Colonic mucosa (tissue), 4 donors: ENCODE measurements around the gene GSK3B. TPM values are rescaled to one million over a fixed set of nuclear protein-coding genes. Genes with fewer than 3 reads are reported as not detected.

Experiments used
- DNase-seq: peaks from one replicate; pipeline ENCODE4 v3.0.0-alpha.2; 2020
- H3K27ac ChIP-seq: fragments of 200-600 bp; one replicate; pipeline ENCODE4 v1.8.0; 2021
- H3K27me3 ChIP-seq: fragments of 200-600 bp; one replicate; pipeline ENCODE4 v1.8.0; 2021
- H3K36me3 ChIP-seq: fragments of 200-600 bp; one replicate; pipeline ENCODE4 v1.8.0; 2021
- H3K4me1 ChIP-seq: fragments of 200-600 bp; one replicate; pipeline ENCODE4 v1.8.0; 2021; ENCODE audit warnings: mild to moderate bottlenecking
- H3K4me3 ChIP-seq: fragments of 200-600 bp; one replicate; pipeline ENCODE4 v1.8.0; 2021
- H3K9ac ChIP-seq, 2 donors: one replicate each; pipeline ENCODE4 v1.7.0; 2013; ENCODE audit warnings: control low read depth in 2 of 2, low read depth in 2 of 2, low read length in 2 of 2
- H3K9me3 ChIP-seq: fragments of 200-600 bp; one replicate; pipeline ENCODE4 v1.8.0; 2021
- CTCF ChIP-seq: fragments of 200-600 bp; IDR thresholded peaks from one replicate; pipeline ENCODE4 v1.8.0; 2022; ENCODE audit warnings: antibody characterized with exemption, mild to moderate bottlenecking
- intact Hi-C: fragments of 100-400 bp; cut with DNase I; formaldehyde crosslinking; loops from one replicate; pipeline ENCODE4 v1.14.1; 2022
- total RNA-seq, 2 donors: library from RNA; stranded (reverse); fragmentation: NEBNext Ultra II Directional in 1 of 2; extraction: Animal tissue kit (Norgen Biotek cat#: 25700) in 1 of 2; gene quantifications; one replicate each; pipeline ENCODE4 v1.2.1, GENCODE V29; 2021
- donor health status: healthy.
- donor health status: DM: no; HTN: no; CAD: no.
- donor health status: DM: no; HTN: no; CAD: no.

Gene GSK3B
- total RNA-seq, 2 donors from 2014 or later: 34.4 to 43.6 TPM

GRCh38 chr3:119974656-119975055 is 119.6 kb downstream of the GSK3B start:
- Histone ChIP-seq H3K36me3 (no peaks in the 10 kb centered on the region), H3K27ac (no peak overlapping the region), H3K27me3 (no peaks in the 10 kb centered on the region), H3K4me3 (no peak overlapping the region), H3K9me3 (no peaks in the 10 kb centered on the region), H3K4me1 (no peaks in the 10 kb centered on the region), H3K9ac (no peak overlapping the region)
- no peak for DNase-seq
- intact Hi-C loops: no loop called here
- TF ChIP-seq CTCF: no peak

DNA sequence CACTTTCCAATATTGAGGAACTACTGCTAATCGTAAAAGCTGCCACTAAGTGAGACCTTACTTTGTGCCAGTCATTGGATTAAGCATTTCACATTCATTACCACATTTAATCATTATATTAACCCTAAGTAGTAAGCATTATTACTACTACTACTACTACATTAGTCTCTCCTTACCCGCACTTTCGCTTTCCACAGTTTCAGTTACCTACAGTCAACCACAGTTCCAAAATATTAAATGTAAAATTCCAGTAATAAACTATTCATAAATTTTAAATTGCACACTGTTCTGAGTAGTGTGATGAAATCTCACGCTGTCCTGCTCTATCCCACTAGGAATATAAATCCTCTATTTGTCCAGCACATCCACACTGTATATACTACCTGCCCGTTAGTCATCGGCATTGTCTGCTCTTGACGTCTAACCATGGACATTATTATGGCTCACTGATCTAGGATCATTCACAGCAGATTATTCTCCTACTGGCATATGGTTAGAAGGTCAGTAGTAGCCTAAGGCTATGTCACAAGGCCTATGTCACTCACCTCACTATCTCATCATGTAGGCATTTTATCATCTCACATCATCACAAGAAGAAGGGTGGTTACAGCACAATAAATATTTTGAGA is 121.1 kb downstream of the GSK3B start:
- H3K27ac ChIP-seq: no peak overlapping the region
- H3K4me1 ChIP-seq: no peaks in the 10 kb centered on the region
- TF ChIP-seq CTCF: no peak
- no peak for DNase-seq
- H3K9ac ChIP-seq: no peak overlapping the region
- no peaks in the 10 kb centered on the region for H3K36me3 ChIP-seq
- H3K4me3 ChIP-seq: no peak overlapping the region
- H3K9me3 ChIP-seq: no peaks in the 10 kb centered on the region
- no peaks in the 10 kb centered on the region for H3K27me3 ChIP-seq
- intact Hi-C loops: no loop called here

DNA sequence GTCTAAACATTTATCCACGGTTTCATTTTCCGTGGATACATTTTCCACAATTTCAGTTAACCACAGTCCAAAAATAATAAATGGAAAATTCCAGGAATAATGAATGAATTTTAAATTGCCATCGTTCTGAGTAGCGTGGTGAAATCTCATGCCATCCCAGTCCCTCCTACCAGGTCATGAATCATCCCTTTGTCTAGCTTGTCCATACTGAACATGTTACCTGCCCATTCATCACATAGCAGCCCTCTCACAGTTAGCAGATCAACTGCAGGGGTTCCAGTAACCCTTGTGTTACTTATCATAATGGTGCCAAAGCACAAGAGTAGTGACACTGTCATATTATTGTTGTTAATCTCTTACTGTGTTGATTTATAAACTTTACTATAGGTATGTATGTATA is 124.5 kb downstream of the GSK3B start:
- no peak overlapping the region for H3K9ac ChIP-seq
- H3K27ac ChIP-seq: no peak overlapping the region
- intact Hi-C loops: no loop called here
- TF ChIP-seq CTCF: no peak
- no peaks in the 10 kb centered on the region for H3K36me3 ChIP-seq
- DNase-seq: no peak
- no peaks in the 10 kb centered on the region for H3K9me3 ChIP-seq
- no peaks in the 10 kb centered on the region for H3K4me1 ChIP-seq
- H3K27me3 ChIP-seq: no peaks in the 10 kb centered on the region
- no peak overlapping the region for H3K4me3 ChIP-seq

DNA sequence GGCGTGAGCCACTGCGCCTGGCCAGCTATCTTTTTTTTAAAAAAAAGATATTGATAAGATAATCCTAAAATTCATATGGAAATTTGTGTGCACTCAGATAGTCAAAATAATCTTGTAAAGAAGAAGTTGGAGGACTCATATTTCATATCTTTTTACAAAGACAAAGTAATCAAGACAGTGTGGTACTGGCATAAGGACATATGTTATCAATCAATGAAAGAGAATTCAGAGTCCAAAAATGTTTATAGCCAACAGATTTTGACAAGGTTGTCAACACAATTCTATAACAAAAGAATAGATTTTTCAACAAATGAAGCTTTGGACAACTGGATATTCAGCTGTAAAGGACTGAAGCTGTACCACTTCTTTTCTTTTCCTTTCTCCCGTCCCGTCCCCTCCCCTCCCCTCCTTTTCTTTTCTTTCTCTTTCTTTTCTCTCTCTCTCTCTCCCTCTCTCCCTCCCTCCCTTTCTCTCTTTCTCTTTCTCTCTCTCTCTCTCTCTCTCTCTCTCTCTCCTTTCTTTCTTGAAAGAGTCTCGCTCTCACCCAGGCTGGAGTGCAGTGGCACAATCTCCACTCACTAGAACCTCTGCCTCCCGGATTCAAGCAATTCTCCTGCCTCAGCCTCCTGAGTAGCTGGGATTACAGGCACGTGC is 126.8 kb downstream of the GSK3B start:
- no peak overlapping the region for H3K9ac ChIP-seq
- intact Hi-C loops: no loop called here
- DNase-seq: no peak
- no peaks in the 10 kb centered on the region for H3K9me3 ChIP-seq
- no peaks in the 10 kb centered on the region for H3K36me3 ChIP-seq
- no peak overlapping the region for H3K27ac ChIP-seq
- no peaks in the 10 kb centered on the region for H3K4me1 ChIP-seq
- no peak overlapping the region for H3K4me3 ChIP-seq
- TF ChIP-seq CTCF: no peak
- no peaks in the 10 kb centered on the region for H3K27me3 ChIP-seq

DNA sequence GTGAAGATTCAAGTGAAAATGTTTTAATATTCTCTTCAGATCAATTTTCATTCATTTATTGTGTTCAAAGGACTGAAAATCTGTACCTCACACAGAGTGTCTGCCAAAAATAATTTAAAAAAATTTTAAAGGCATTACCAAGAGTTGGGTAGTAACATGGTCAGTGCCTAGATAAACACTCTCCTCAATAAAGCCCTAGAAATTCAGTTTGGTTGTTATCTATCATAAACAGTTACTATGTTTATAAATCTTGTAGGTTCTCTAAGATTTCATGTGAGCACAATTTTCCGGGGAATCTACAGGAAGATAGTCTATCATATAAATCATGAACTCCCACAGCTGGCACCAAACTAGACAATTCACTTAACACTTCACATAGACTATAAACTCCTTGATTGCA is 128.6 kb downstream of the GSK3B start:
- no peak for TF ChIP-seq CTCF
- intact Hi-C loops: no loop called here
- Histone ChIP-seq H3K36me3 (no peaks in the 10 kb centered on the region), H3K4me3 (no peak overlapping the region), H3K9me3 (no peaks in the 10 kb centered on the region), H3K4me1 (no peaks in the 10 kb centered on the region), H3K27ac (no peak overlapping the region), H3K9ac (no peak overlapping the region), H3K27me3 (no peaks in the 10 kb centered on the region)
- DNase-seq: no peak
